Activated CD8-positive, alpha-beta memory T cell treated with anti-CD3 and anti-CD28 coated beads for 36 hours (primary cell): ENCODE data around the gene ZNF578. TPM values are rescaled to one million over a fixed set of nuclear protein-coding genes. Genes with fewer than 3 reads are reported as not detected.
"Not testable (repeated sequence)": the region's sequence is repeated elsewhere in the genome, so short reads cannot be mapped to it uniquely, and the experiment has no call there.

ENCODE experiments used
- CTCF ChIA-PET: fragments of 350-600 bp; sonication (Branson Sonifier 250); formaldehyde crosslinking; loops from one replicate; lab custom pipeline; 2021; ENCODE audit warnings: antibody characterized with exemption; lab: Charles Lee
- POLR2A ChIA-PET: fragments of 350-600 bp; sonication (Branson Sonifier 250); formaldehyde crosslinking; loops from one replicate; lab custom pipeline; 2021; ENCODE audit warnings: antibody characterized with exemption; lab: Charles Lee
- total RNA-seq, 2 experiments: library from RNA; stranded (reverse); gene quantifications; one replicate each; pipeline ENCODE4 v1.2.3, GENCODE V29; 2021

Gene ZNF578
- total RNA-seq, 2 experiments from 2014 or later = 0.48 to 0.73 TPM

DNA sequence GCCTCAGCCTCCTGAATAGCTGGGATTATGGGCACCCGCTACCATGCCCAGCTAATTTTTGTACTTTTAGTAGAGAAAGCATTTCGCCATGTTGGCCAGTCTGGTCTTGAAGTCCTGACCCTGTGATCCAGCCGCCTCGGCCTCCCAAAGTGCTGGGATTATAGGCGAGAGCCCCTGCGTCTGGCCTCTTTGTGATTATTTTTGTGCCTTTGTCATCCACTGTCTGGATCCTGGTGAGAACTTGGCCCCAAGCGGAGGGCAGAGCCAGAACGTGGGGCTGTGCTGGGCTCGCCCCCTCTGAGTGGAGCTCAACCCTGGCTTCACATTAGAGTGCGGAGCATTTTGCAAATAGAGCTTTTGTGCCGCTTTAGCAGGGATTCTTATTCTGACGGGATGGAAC, 47.6 kb downstream of the ZNF578 start:
- CTCF ChIA-PET, POLR2A ChIA-PET: not testable (repeated sequence)

DNA sequence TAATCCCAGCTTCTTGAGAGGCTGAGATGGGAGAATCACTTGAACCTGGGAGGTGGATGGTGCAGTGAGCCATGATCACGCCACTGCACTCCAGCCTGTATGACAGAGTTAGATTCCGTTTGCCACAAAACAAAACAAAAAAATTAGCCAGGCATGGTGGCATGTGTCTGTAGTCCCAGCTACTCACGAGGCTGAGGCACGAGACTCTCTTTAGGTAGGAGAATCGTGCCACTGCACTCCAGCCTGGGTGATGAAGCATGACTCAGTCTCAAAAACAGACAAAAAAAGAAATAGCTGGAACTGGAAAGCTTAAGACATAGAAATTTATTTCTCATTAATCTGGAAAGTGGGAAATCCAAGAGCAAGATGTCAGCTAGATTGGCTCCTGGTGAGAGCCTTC, 53.9 kb downstream of the ZNF578 start:
- ChIA-PET CTCF (no interaction called here), POLR2A (no interaction called here)

DNA sequence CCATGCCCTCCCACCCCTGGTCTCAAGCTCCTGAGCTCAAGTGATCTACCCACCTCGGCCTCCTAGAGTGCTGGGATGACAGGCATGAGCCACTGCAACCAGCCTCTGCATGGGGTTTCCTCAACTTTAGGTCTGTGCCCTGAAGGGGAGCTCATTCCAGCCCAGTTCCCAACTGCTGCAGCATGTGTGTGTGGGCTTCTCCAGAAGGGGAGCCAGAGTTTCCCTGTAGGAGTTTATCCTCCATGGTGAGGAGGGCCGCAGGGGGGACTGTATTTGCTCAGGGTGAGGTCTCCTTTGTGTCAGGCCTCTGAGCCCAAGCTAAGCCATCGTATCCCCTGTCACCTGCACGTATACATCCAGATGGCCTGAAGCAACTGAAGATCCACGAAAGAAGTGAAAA, 62.8 kb downstream of the ZNF578 start:
- ChIA-PET CTCF (no interaction called here), POLR2A (no interaction called here)

DNA sequence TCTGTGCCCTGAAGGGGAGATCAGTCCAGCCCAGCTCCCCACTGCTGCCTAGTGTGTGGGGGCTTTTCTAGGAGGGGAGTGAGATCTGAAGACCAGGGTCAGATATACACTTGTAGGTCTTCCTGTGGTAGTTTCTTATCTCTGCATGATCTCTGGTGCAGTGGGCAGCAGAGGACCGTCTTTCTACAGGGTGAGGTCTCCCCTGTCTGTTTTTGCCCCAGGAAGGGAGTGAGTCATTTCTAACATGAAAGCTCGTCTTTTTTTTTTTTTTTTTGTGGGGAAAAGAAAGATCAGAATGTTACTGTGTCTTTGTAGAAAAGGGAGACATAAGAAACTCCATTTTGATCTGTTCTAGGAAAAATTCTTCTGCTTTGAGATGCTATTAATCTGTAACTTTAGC, 65.3 kb downstream of the ZNF578 start:
- POLR2A ChIA-PET = no interaction called here
- CTCF ChIA-PET = no interaction called here

DNA sequence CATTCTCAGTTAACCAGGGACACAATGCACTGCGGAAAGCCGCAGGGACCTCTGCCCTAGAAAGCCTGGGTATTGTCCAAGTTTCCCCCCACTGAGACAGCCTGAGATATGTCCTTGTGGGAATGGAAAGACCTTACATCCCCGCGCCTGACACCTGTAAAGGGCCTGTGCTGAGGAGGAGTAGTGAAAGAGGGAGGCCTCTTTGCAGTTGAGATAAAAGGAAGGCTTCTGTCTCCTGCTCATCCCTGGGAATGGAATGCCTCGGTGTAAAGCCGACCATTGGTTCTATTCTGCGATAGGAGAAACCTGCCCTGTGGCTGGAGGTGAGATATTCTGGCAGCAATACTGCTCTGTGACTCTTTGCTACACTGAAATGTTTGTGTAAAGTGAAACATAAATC, 65.8 kb downstream of the ZNF578 start:
- CTCF ChIA-PET, POLR2A ChIA-PET: not testable (repeated sequence)

DNA sequence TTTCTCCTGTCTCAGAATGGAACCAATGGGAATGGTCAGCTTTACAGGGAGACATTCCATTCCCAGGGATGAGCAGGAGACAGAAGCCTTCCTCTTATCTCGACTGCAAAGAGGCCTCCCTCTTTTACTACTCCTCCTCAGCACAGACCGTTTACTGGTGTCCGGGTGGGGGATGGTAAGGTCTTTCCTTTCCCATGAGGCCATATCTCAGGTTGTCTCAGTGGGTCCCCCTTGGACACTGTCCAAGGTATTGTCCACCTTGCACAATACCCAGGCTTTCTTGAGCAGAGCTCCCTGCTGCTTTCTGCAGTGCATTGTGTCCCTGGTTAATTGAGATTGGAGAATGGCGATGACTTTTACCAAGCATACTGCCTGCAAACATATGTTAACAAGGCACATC, 66.7 kb downstream of the ZNF578 start:
- CTCF ChIA-PET = no interaction called here
- POLR2A ChIA-PET = no interaction called here

DNA sequence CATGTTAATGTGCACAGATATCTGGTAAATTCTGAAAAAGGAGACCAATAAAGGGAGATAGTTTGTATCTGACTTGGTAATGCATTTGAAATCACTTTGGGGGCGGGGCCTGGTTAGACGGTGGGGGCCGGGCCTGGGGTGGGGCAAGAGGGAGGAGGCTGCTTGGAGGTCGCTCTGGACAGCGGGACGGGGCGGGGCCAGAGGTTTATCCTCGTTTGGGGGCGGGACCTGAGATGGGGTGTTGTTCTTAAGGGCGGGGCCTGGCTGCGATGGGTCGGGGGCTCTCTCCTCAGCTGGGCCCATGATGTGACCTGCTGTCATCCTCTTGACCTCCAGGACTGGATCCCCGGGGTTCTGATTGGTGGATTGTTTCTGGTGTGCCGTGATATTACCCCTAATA, 69.2 kb downstream of the ZNF578 start:
- POLR2A ChIA-PET = no interaction called here

DNA sequence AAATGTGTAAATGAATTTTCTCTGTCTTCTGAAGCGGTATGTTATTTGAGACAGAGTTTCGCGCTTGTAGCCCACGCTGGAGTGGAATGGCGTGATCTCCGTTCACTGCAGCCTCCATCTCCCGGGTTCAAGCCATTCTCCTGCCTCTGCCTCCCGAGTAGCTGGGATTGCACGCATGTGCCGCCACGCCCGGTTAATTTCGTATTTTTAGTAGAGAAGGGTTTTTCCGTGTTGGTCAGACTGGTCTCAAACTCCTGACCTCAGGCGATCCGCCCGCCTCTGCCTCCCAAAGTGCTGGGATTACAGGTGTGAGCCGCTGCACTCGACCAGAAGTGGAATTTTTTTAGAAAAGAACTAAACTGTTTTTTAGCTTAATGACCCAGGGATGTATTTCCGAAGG, 70.7 kb downstream of the ZNF578 start:
- ChIA-PET POLR2A (no interaction called here), CTCF (no interaction called here)

More for the DNA sequence above, 69.2 kb downstream of the ZNF578 start:
- CTCF ChIA-PET = no interaction called here

DNA sequence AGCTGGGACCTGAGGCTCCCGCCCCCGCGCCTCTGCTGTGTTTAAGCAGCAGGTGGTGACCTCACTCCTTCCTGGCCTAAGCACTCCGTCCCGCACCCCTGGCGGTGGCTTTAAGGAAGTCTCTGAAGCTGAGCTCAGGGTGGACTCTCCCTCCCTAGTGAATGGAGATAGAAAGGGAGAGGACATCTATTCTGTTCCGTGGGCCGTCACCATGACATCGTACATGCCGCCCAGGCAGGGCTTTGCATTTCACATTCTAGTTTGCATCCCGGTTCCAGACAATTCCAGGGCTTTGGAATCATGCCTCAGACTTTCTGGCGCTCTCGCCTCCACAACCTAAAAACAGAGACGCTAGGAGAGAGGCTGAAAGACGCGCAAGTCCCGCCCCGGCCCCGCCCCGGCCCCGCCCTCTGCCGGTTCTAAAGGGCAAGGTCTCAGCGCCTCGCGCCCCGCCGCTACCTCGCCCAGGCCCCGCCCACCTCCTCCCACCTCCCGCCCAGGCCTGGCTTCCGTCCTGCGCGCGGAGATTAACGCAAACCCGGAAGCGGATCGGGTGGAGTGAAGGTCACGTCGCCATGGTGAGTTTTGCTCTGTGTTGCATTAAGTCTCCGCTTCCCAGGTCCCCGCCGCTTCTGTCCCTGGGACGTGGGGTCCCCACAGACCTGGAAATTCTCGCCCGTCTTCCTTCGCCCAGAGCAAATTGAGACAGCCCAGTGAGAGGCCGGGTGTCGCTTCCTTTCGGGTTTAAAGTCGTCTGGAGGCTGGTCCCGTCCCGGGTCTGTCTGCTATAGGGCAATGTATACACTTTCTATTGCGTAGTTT, 74.0 kb downstream of the ZNF578 start, which contains the start of gene ZNF808:
TSS of gene ZNF808 (plus strand) at position 535 of the 822 bp plus-strand sequence. CDS start 15,617 bp downstream, outside the sequence.
- CTCF ChIA-PET = interaction anchor here (0.6 to 1.2 kb wide), 2 partner anchors 74 to 76 kb away, joined by 3 to 4 read pairs; no protein-coding TSS in a partner anchor
- POLR2A ChIA-PET = no interaction called here

DNA sequence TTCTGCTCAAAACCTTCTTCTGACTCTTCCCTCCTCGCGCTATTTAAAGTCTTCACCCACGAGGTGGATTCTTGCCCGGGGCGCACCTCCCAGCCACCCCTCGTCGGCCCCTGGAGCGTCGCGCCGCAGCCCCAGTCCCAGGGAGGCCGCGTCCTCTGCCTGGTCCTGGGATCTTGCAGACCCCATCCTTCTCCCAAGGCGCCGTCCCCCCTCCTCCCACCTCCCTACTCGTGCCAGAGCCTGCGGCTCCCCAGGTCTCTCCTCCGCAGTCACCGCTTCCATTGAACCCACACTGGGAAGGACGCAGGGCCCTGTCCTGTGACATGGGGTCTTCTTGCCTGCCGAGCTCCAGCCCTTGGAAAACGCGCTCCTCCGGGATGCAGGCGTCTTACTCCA, 74.6 kb downstream of the ZNF578 start:
- POLR2A ChIA-PET = no interaction called here
- CTCF ChIA-PET = interaction anchor here (0.8 kb wide), 1 partner anchor 68 kb away, joined by 3 read pairs; no protein-coding TSS in a partner anchor

DNA sequence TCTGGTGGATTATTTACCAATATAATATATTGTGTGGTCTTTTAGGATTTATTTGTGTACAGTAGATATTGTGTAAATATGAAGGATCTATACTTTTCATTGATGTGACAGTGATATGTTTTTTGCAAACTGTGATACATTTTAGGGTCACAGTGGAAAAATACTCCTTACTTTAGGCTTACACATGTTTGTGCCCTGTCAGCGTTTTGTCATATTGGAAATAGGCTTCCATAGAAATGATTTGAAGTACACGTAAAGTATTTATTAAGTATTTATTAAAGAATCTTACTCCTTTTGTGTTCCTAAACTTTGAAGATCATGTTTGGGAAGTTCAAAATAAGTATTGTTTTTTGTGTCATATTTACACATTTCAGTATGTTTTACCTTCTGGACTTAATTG, 79.1 kb downstream of the ZNF578 start:
- POLR2A ChIA-PET = no interaction called here
- CTCF ChIA-PET = no interaction called here

DNA sequence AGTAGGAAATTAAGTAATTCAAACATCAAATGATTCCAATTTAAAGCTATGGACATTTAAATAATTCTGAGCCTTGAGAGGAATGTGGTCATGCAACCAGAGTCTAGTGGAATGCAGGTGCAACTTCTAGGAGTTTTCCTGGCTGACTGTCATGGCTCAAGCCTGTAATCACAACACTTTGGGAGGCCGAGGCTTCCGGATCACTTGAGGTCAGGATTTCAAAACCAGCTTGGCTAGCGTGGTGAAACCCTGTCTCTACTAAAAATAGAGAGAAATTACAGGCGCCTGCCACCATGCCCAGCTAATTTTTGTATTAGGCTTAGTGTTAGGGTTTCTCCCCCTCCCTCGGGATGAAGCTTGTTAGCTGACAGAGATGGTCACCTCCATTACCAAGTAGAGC, 80.5 kb downstream of the ZNF578 start:
- ChIA-PET POLR2A (no interaction called here), CTCF (interaction anchor here (0.8 kb wide), 1 partner anchor 225 kb away, joined by 3 read pairs; no protein-coding TSS in a partner anchor)

DNA sequence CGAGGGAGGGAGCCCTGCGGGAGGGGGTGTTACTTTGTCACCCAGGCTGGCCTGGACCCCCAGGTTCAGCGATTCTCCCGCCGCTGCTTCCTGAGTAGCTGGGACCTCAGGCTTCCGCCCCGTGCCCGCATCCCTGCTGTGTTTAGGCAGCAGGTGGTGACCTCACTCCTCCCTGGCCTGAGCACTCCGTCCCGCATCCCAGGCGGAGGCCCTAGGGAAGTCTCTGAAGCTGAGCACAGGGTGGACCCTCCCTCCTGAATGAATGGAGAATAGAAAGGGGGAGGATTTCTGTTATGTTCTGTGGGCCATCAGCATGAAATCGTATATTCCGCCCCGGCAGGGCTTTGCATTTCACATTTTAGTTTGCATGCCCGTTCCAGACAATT, 82.0 kb downstream of the ZNF578 start:
- POLR2A ChIA-PET = interaction anchor here (0.7 kb wide), 1 partner anchor 427 kb away, joined by 5 read pairs; the partner anchor contains the start of gene ZNF816
- CTCF ChIA-PET = interaction anchor here (0.7 kb wide), 2 partner anchors 41 to 660 kb away, joined by 3 to 4 read pairs; no protein-coding TSS in a partner anchor

DNA sequence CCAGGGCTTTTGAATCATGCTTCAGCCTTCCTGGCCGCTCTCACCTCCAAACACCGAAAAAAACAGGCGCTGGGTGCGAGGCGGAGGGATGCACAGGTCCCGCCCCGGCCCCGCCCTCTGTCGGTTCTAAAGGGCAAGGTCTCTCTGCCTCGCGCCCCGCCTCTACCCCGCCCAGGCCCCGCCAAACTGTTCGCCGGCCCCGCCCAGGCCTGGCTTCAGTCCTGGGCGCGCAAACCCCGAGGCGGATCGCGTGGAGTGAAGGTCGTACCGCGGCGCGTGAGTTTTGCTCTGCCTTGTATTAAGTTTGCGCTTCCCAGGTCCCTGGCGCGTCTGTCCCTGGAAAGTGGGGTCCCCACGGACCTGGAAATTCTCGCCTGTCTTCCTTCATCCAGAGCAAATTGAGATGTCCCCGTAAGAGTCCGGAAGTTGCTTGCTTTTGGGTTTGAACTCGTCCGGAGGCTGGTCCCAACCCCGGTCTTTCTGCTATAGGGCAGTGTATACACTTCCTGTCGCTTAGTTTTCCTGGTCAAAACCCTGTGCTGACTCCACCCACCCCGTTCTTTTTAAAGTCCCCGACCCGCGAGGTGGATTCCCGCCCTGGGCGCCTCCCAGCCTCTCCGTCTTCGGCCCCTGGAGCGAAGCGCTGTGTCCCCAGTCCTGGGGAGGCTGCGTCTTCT, 82.6 kb downstream of the ZNF578 start:
- ChIA-PET POLR2A (no interaction called here), CTCF (no interaction called here)

DNA sequence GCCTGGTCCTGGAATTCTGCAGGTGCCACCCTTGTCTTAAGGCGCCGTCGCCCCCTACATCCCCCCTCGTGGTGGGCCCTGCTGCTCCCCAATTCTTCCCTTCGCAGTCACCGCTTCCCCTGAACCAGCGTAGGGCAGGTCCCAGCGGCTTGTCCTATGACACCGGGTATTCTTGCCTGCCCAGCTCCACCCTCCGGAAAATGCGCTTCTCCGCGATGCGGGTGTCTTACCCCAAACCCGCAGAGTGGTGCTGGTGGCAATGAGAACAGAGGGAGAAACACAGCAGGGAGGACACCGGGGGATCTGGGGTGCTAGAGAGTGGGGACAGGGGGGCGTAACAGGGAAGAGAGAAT, 83.1 kb downstream of the ZNF578 start:
- POLR2A ChIA-PET = interaction anchor here (0.6 kb wide), 1 partner anchor 15 kb away, joined by 3 read pairs; no protein-coding TSS in a partner anchor
- CTCF ChIA-PET = no interaction called here

DNA sequence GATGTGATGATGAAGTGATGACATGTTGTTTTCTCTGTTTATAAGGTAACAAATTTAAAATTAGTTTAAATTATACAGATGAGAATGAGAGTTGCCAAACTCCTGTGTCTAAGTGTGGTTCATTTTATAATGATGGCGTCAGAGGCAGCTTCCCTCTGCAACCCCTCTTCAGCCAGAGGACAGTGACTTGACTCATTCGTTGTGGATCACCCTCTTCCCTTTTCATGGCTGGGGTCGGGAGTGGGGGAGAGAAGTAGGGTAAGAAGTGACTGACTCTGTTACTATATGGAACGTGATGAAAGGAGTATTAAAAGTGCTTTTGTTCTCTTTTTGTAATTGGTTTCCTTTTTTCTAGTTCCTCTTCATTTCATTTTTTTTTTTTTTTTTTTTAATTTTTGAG, 85.5 kb downstream of the ZNF578 start:
- POLR2A ChIA-PET = not testable (repeated sequence)

DNA sequence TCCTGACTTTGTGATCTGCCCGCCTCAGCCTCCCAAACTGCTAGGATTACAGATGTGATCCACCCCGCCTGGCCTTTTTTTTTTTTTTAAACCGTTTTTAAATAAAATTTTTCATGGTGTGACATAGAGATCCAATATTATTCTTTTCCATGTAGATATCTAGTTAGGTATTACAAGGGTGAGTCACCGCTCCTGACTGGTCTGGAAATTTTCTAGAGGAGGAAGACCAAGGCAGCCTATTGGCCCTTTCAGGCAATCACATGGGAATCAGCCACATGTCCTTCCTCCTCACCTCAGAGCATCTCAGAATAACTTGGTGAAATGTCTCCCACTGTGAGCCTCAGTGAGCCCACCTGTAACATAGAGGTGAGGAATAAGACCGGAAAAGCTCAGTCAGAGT, 87.8 kb downstream of the ZNF578 start:
- CTCF ChIA-PET, POLR2A ChIA-PET: not testable (repeated sequence)

More for the DNA sequence above, 85.5 kb downstream of the ZNF578 start:
- CTCF ChIA-PET = interaction anchor here (0.7 kb wide), 1 partner anchor 18 kb away, joined by 5 read pairs; no protein-coding TSS in a partner anchor

DNA sequence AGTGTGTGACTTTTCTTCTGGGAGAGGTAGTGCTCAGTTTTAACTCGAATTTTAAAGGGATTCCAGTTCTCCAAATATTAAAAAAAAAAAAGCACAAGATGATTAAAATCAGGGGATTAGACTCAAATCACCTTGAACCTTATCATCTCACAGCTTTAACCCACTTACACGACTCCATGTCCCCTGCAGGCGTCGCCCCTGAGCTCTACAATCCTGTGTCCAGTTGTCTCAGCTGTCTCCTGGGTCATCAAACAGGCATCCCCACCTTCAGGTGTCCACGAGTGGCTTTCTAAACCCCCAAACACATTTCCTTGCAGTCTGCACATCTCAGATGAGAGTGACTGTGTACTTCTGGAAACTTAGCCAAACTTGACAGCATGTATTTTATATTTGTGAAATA, 88.3 kb downstream of the ZNF578 start:
- CTCF ChIA-PET = no interaction called here
- POLR2A ChIA-PET = no interaction called here

DNA sequence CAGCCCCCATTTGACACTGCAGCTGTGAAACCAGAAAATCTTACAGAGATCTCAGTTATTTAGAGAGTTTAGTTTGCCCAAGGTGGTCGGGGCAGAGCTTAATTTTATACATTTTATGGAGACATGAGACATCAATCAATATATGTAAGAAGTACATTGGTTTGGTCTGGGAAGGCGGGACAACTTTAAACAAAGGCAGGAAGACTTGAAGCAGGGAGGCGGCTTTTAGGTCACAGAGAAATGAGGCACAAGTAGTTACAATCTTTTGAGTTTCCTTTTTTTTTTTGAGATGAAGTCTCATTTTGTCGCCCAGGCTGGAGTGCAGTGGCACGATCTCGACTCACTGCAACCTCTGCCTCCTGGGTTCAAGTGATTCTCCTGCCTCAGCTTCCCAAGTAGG, 89.2 kb downstream of the ZNF578 start:
- POLR2A ChIA-PET = interaction anchor here (0.6 kb wide), 1 partner anchor 140 kb away, joined by 4 read pairs; no protein-coding TSS in a partner anchor
- CTCF ChIA-PET = interaction anchor here (0.6 kb wide), 2 partner anchors 307 to 839 kb away, joined by 3 to 4 read pairs; no protein-coding TSS in a partner anchor
